ENCODE results near the gene URB1. TPM values are rescaled to one million over a fixed set of nuclear protein-coding genes. Genes with fewer than 3 reads are reported as not detected.

URB1 gene
- total and polyA plus RNA-seq, 2 of the 8 experiments (the other 6 are each of a cell fraction or from before 2014, with no cell fraction given): 8.1 to 28.9 TPM

DNA sequence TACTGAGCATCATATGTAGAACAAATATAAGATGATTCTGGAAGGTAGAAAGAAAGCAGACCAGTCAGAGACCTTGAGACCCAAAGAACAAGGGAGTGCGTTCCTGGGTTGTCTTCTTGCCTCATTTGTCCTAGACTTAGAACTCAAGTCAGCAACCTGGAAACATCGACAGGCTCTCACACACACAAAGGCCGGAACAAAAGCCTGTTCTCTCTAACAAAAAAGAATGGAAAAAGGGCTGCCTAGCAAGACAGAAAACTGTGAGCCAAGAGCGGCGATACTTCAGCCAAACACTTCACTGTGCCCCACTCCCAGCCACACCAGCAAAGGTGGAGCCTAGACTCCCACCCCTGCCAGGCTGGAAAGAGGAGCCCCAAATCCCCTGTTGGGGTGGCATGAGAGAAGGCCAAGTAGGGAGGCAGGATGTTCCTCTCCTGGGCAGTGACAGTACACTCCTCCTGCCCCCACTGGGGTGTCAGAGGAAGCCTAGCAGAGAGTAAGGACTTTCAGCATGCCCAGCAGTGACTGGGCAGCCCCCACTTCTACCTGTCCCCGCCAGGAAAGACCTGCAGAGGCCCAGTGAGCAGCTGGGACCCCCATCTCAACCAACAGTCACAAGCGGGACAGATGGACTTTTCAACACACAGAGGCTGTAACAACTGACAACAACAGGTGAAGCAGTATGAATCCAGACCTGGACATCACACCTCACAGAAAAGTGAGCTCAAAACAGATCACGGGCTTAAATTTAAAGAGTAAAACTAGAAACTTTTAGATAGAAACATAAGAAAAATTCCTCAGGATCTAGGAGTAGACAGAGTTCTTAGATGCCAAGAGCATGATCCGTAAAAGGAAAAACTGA lies 61.1 kb downstream of the URB1 start (continued):
- TF ChIP-seq, protein P1, sequence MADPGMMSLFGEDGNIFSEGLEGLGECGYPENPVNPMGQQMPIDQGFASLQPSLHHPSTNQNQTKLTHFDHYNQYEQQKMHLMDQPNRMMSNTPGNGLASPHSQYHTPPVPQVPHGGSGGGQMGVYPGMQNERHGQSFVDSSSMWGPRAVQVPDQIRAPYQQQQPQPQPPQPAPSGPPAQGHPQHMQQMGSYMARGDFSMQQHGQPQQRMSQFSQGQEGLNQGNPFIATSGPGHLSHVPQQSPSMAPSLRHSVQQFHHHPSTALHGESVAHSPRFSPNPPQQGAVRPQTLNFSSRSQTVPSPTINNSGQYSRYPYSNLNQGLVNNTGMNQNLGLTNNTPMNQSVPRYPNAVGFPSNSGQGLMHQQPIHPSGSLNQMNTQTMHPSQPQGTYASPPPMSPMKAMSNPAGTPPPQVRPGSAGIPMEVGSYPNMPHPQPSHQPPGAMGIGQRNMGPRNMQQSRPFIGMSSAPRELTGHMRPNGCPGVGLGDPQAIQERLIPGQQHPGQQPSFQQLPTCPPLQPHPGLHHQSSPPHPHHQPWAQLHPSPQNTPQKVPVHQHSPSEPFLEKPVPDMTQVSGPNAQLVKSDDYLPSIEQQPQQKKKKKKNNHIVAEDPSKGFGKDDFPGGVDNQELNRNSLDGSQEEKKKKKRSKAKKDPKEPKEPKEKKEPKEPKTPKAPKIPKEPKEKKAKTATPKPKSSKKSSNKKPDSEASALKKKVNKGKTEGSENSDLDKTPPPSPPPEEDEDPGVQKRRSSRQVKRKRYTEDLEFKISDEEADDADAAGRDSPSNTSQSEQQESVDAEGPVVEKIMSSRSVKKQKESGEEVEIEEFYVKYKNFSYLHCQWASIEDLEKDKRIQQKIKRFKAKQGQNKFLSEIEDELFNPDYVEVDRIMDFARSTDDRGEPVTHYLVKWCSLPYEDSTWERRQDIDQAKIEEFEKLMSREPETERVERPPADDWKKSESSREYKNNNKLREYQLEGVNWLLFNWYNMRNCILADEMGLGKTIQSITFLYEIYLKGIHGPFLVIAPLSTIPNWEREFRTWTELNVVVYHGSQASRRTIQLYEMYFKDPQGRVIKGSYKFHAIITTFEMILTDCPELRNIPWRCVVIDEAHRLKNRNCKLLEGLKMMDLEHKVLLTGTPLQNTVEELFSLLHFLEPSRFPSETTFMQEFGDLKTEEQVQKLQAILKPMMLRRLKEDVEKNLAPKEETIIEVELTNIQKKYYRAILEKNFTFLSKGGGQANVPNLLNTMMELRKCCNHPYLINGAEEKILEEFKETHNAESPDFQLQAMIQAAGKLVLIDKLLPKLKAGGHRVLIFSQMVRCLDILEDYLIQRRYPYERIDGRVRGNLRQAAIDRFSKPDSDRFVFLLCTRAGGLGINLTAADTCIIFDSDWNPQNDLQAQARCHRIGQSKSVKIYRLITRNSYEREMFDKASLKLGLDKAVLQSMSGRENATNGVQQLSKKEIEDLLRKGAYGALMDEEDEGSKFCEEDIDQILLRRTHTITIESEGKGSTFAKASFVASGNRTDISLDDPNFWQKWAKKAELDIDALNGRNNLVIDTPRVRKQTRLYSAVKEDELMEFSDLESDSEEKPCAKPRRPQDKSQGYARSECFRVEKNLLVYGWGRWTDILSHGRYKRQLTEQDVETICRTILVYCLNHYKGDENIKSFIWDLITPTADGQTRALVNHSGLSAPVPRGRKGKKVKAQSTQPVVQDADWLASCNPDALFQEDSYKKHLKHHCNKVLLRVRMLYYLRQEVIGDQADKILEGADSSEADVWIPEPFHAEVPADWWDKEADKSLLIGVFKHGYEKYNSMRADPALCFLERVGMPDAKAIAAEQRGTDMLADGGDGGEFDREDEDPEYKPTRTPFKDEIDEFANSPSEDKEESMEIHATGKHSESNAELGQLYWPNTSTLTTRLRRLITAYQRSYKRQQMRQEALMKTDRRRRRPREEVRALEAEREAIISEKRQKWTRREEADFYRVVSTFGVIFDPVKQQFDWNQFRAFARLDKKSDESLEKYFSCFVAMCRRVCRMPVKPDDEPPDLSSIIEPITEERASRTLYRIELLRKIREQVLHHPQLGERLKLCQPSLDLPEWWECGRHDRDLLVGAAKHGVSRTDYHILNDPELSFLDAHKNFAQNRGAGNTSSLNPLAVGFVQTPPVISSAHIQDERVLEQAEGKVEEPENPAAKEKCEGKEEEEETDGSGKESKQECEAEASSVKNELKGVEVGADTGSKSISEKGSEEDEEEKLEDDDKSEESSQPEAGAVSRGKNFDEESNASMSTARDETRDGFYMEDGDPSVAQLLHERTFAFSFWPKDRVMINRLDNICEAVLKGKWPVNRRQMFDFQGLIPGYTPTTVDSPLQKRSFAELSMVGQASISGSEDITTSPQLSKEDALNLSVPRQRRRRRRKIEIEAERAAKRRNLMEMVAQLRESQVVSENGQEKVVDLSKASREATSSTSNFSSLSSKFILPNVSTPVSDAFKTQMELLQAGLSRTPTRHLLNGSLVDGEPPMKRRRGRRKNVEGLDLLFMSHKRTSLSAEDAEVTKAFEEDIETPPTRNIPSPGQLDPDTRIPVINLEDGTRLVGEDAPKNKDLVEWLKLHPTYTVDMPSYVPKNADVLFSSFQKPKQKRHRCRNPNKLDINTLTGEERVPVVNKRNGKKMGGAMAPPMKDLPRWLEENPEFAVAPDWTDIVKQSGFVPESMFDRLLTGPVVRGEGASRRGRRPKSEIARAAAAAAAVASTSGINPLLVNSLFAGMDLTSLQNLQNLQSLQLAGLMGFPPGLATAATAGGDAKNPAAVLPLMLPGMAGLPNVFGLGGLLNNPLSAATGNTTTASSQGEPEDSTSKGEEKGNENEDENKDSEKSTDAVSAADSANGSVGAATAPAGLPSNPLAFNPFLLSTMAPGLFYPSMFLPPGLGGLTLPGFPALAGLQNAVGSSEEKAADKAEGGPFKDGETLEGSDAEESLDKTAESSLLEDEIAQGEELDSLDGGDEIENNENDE (IDR thresholded peaks at IDR 0.05; ENCODE audit: insufficient replicate concordance, low read length): no peak
- TF ChIP-seq TAF7 (optimal IDR thresholded peaks at IDR 0.05; ENCODE audit: borderline replicate concordance, low read depth, low read length): no peak
- no peak for TF ChIP-seq TAF1 (IDR thresholded peaks at IDR 0.05; ENCODE audit: low read depth, low read length)
- no peak for TF ChIP-seq PHF8 (conservative IDR thresholded peaks at IDR 0.05; ENCODE audit: low read depth, low read length)
- no peak for TF ChIP-seq NRF1 (IDR thresholded peaks at IDR 0.05; ENCODE audit: low read depth, low read length)
- no peak for TF ChIP-seq GABPA (IDR thresholded peaks at IDR 0.05; ENCODE audit: borderline replicate concordance, insufficient read depth, low read length)
- no peak for TF ChIP-seq ASH2L (IDR thresholded peaks at IDR 0.05; ENCODE audit: low read length)
- TF ChIP-seq ZNF274 (IDR thresholded peaks at IDR 0.05; ENCODE audit: borderline replicate concordance, extremely low read depth, low read length): no peak
- TF ChIP-seq CHD2 (IDR thresholded peaks at IDR 0.05; ENCODE audit: low read length): no peak
- no peak for TF ChIP-seq BRCA1 (IDR thresholded peaks at IDR 0.05; ENCODE audit: low read depth, low read length)
- TF ChIP-seq TEAD4 (IDR thresholded peaks at IDR 0.05; ENCODE audit: low read depth, low read length): no peak
